OCI-LY3 (cell line): ENCODE data around the gene PTN.

Experiments
- H2AFZ ChIP-seq: fragments of 200-600, 300-600 bp; shearing (Covaris generic); 2 replicates; pipeline ENCODE4 v1.6.0; 2014; ENCODE audit warnings: antibody characterized with exemption, low read depth, low read length
- H3K27ac ChIP-seq: fragments of 200-600, 300-600 bp; sonication (generic); 2 replicates; pipeline ENCODE4 v1.5.1; 2014; ENCODE audit warnings: mild to moderate bottlenecking, low read length, moderate library complexity, mixed read lengths
- H3K27me3 ChIP-seq: fragments of 200-600, 300-600 bp; sonication (generic); 2 replicates; pipeline ENCODE4 v1.6.1; 2014; ENCODE audit warnings: low read depth, low read length, mixed read lengths
- H3K36me3 ChIP-seq: fragments of 200-600, 300-600 bp; sonication (generic); replicated peaks from 2 replicates; pipeline ENCODE3; 2014; ENCODE audit warnings: low read depth, low read length, mixed read lengths
- H3K4me1 ChIP-seq: fragments of 300-600, 200-600 bp; sonication (generic); 2 replicates; pipeline ENCODE4 v1.6.1; 2014; ENCODE audit warnings: low read length, mixed read lengths
- H3K4me2 ChIP-seq: fragments of 200-600, 300-600 bp; sonication (generic); 2 replicates; pipeline ENCODE4 v1.6.1; 2014; ENCODE audit warnings: low read length, mixed read lengths
- H3K4me3 ChIP-seq: fragments of 300-600, 200-600 bp; sonication (generic); 2 replicates; pipeline ENCODE4 v1.5.1; 2014; ENCODE audit warnings: antibody characterized with exemption, mild to moderate bottlenecking, low read length, moderate library complexity
- H3K79me2 ChIP-seq: fragments of 300-600, 200-600 bp; shearing (Covaris generic); 2 replicates; pipeline ENCODE4 v1.6.1; 2014; ENCODE audit warnings: mild to moderate bottlenecking, low read length, mixed read lengths
- H3K9ac ChIP-seq: fragments of 300-600, 200-600 bp; shearing (Covaris generic); 2 replicates; pipeline ENCODE4 v1.6.0; 2014; ENCODE audit warnings: mild to moderate bottlenecking, low read length, moderate library complexity
- H3K9me3 ChIP-seq: fragments of 200-600, 300-600 bp; shearing (Covaris generic); 2 replicates; pipeline ENCODE4 v1.6.1; 2014; ENCODE audit warnings: low read length, mixed read lengths; ENCODE audit not compliant: insufficient read depth
- H4K20me1 ChIP-seq: fragments of 200-600, 300-600 bp; sonication (generic); 2 replicates; pipeline ENCODE4 v1.6.1; 2016; ENCODE audit warnings: low read length, mixed read lengths; ENCODE audit not compliant: insufficient read depth
- CTCF ChIP-seq: fragments of 200-600, 300-600 bp; sonication (generic); IDR thresholded peaks from 2 replicates; pipeline ENCODE4 v1.5.1; 2014; ENCODE audit warnings: antibody characterized with exemption, low read length, low read depth
- EZH2phosphoT487 ChIP-seq: fragments of 200-600 bp; shearing (Covaris generic); IDR thresholded peaks from 2 replicates; pipeline ENCODE4 v1.6.1; 2018; ENCODE audit warnings: antibody characterized with exemption, mixed run types, low read depth

PTN gene

DNA sequence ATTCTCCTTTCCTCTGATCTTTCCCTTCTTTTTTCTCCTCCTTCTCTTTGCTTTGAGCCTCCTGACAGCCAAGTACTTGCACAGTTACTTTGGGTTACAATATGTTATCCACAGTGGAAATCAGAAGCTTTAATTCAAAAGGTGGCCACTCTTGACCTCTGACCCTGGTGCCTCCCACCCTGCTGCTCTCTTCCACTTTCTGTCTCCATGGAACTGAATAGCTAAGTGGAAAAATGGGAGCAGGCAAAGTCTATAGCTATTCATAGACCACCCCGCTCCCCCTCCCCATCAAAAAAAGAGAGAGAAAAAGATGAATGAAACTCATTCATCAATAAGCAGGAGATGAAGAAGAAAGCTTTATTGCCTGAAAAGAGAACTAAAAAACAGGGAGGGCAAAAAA is 39.4 kb downstream of the PTN start:
- no peaks in the 10 kb centered on the region for H3K4me1 ChIP-seq
- H3K79me2 ChIP-seq, result no peaks in the 10 kb centered on the region
- no peak overlapping the region for H2AFZ ChIP-seq
- H3K4me3 ChIP-seq, result no peak overlapping the region
- no peaks in the 10 kb centered on the region for H4K20me1 ChIP-seq
- no peak overlapping the region for H3K9ac ChIP-seq
- no peak for TF ChIP-seq CTCF
- TF ChIP-seq EZH2phosphoT487, result no peak
- H3K27me3 ChIP-seq, result no peaks in the 10 kb centered on the region
- no peak overlapping the region for H3K4me2 ChIP-seq
- H3K36me3 ChIP-seq, result no peaks in the 10 kb centered on the region
- H3K9me3 ChIP-seq, result no peaks in the 10 kb centered on the region
- H3K27ac ChIP-seq, result no peak overlapping the region

DNA sequence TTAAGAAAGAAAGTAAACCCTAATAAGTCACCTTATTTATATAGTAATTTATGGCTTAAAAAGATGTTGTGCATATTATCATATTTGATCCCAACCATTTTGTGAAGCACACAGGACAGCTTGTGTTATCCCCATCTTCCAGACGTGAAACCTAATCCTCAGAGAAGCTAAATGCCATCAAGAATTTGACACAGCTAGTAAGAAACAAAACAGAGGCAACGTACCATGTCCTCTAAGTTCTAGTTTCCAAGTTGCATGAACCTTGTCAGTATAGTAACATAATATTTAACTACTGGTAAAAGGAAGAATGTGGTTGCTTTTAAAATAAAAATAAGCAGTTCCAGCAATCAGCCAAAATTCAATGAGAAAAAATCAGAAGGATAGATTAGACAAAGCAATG is 41.5 kb downstream of the PTN start:
- TF ChIP-seq CTCF, result no peak
- TF ChIP-seq EZH2phosphoT487, result no peak
- H3K9me3 ChIP-seq, result no peaks in the 10 kb centered on the region
- H2AFZ ChIP-seq, result no peak overlapping the region
- H3K4me3 ChIP-seq, result no peak overlapping the region
- H3K36me3 ChIP-seq, result no peaks in the 10 kb centered on the region
- H3K9ac ChIP-seq, result no peak overlapping the region
- H4K20me1 ChIP-seq, result no peaks in the 10 kb centered on the region
- no peak overlapping the region for H3K27ac ChIP-seq
- no peaks in the 10 kb centered on the region for H3K4me1 ChIP-seq
- no peak overlapping the region for H3K4me2 ChIP-seq
- no peaks in the 10 kb centered on the region for H3K79me2 ChIP-seq
- H3K27me3 ChIP-seq, result no peaks in the 10 kb centered on the region

DNA sequence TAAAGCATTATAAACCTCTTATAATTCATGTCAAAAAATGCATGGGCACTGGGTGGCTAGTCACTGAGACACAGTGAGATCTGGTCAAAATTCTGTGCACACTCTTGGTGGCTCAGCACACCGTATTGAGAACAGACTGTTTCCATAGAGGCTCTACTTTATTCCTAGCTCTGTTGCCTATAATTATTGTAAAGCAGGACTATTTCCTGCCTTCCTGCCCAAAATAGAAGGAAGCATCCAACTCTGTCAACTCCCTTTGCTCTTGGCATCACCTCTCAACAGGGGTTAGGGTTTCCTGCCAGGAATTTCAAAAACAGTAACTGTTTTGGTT is 45.1 kb downstream of the PTN start:
- Histone ChIP-seq H3K4me3 (no peak overlapping the region), H3K9ac (no peak overlapping the region), H4K20me1 (no peaks in the 10 kb centered on the region), H3K79me2 (no peaks in the 10 kb centered on the region), H2AFZ (no peak overlapping the region), H3K4me2 (no peak overlapping the region), H3K36me3 (no peaks in the 10 kb centered on the region), H3K27ac (no peak overlapping the region), H3K4me1 (no peaks in the 10 kb centered on the region), H3K9me3 (no peaks in the 10 kb centered on the region), H3K27me3 (no peaks in the 10 kb centered on the region)
- TF ChIP-seq EZH2phosphoT487 (no peak), CTCF (no peak)

DNA sequence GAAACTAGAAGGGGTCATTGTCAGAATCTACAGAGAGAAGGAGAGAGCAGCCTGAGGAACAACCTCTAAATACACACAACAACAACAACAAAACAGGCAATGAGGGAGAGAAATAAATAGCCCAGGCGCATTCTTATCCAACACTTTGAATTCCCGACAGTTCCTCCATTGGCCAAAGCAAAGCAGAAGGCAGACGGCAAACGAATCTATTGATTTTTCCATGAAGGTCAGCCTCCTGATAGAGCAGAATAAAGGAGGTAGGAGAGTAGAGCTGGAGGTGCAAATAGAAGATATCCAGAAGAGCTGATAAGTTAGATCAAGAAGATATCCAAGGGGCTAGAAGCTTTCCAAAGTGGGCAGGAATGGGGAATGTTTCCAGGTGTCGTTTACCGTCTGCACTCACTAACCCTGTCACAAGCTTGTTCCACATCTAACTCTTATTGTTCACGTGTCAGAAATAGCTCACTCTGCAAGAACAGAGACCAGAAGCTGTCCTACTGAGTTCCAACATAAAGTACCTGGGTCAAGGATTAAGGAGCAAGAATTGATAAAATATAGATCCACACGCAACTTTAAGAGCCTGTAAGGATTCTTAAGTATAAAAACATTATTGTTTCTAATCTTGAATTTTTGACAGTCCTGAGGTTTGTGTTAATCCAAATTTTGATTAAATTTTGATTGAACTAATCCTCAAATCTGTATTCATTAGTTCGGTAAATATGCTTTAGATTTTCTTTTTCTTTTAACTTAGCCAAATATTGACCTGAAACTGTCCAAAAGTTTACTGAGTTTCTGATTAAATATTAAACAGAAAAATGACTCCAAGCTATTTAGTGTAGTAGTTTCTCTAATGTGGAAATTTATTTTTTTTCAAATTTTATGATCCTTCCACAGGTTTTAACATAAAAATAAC is 45.7 kb downstream of the PTN start:
- H2AFZ ChIP-seq, result no peak overlapping the region
- no peak overlapping the region for H3K9ac ChIP-seq
- no peaks in the 10 kb centered on the region for H3K36me3 ChIP-seq
- H3K4me2 ChIP-seq, result no peak overlapping the region
- H4K20me1 ChIP-seq, result no peaks in the 10 kb centered on the region
- no peaks in the 10 kb centered on the region for H3K27me3 ChIP-seq
- H3K4me1 ChIP-seq, result no peaks in the 10 kb centered on the region
- no peaks in the 10 kb centered on the region for H3K79me2 ChIP-seq
- no peaks in the 10 kb centered on the region for H3K9me3 ChIP-seq
- TF ChIP-seq EZH2phosphoT487, result no peak
- TF ChIP-seq CTCF, result no peak
- H3K4me3 ChIP-seq, result no peak overlapping the region
- no peak overlapping the region for H3K27ac ChIP-seq
